Progenitor cell of endocrine pancreas (in vitro differentiated cells): ENCODE results near the gene CYTH4. TPM values are rescaled to one million over a fixed set of nuclear protein-coding genes. Genes with fewer than 3 reads are reported as not detected.

ENCODE experiments used
- DNase-seq: peaks from one replicate; pipeline ENCODE4 v3.0.0; 2021; ENCODE audit warnings: low spot score; ENCODE audit not compliant: unreplicated experiment
- H3K27ac Mint-ChIP-seq: 2 replicates; pipeline ENCODE4 v1.8.0; 2021; ENCODE audit warnings: mild to moderate bottlenecking, moderate library complexity, mixed read lengths
- H3K27me3 Mint-ChIP-seq: 2 replicates; pipeline ENCODE4 v1.8.0; 2021; ENCODE audit warnings: mixed read lengths
- H3K36me3 Mint-ChIP-seq: 2 replicates; pipeline ENCODE4 v1.8.0; 2022; ENCODE audit warnings: mixed read lengths; ENCODE audit not compliant: insufficient read depth
- H3K4me1 Mint-ChIP-seq: 2 replicates; pipeline ENCODE4 v1.8.0; 2021; ENCODE audit warnings: low read depth, mixed read lengths
- H3K4me3 Mint-ChIP-seq: 2 replicates; pipeline ENCODE4 v1.8.0; 2021; ENCODE audit warnings: low read depth, mild to moderate bottlenecking, moderate library complexity, mixed read lengths
- H3K9me3 Mint-ChIP-seq: 2 replicates; pipeline ENCODE4 v1.8.0; 2021; ENCODE audit warnings: low read depth, mixed read lengths
- total RNA-seq: library from RNA; stranded (reverse); gene quantifications from 2 replicates; pipeline ENCODE4 v1.2.1, GENCODE V29; 2021
- TF ChIP-seq, protein P1 (sequence below): fragments of 200-600 bp; sonication (generic); IDR thresholded peaks from one replicate; pipeline ENCODE4 v1.5.0; 2021; ENCODE audit warnings: antibody characterized with exemption, mild to moderate bottlenecking; ENCODE audit not compliant: unreplicated experiment

CYTH4 gene
- total RNA-seq, 1 donor from 2014 or later = not detected

DNA sequence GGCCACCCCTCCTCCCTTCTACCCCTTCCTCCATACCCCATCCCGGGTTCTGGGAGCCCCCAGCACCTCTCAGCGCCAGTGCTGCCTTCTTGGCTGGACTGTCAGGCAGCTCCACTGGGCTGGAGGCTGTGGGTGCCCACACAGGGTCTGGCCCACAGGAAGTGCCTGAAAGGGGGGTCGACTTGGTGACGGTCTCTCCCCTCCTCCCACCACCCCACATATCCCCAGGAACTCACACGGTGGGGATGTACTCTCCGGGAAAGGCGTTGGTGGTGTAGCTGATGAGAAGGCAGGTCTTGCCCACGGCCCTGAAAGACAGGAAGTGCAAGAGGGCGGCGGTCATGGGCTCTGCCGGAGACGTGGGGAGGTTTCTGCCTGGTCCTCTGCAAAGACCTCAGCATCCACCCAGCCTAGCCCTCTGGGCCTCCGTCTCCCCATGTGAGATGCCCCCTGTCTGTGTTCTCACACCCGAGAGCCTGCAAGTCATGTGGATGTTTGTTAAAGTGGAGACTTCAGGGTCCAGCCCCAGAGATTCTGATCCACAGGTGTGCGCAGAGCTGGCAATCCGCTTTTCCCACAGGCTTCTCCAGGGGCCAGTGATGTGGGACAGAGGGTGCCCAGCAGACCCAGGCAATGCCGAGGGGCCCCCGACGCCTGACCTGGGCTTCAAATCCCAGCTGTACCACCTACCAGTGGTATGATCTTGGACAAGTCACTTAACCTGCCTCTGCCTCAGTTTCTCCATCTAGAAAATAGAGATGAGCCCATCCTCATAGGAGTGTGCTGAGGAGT, 40.8 kb upstream of the CYTH4 start:
- Mint-ChIP-seq H3K4me3 (no peak overlapping the region), H3K9me3 (no peaks in the 10 kb centered on the region), H3K27me3 (peaks cover 16% of the 10 kb centered on the region), H3K27ac (no peak overlapping the region), H3K36me3 (no peaks in the 10 kb centered on the region), H3K4me1 (peaks cover 3% of the 10 kb centered on the region)
- DNase-seq = no peak
- TF ChIP-seq, protein P1, sequence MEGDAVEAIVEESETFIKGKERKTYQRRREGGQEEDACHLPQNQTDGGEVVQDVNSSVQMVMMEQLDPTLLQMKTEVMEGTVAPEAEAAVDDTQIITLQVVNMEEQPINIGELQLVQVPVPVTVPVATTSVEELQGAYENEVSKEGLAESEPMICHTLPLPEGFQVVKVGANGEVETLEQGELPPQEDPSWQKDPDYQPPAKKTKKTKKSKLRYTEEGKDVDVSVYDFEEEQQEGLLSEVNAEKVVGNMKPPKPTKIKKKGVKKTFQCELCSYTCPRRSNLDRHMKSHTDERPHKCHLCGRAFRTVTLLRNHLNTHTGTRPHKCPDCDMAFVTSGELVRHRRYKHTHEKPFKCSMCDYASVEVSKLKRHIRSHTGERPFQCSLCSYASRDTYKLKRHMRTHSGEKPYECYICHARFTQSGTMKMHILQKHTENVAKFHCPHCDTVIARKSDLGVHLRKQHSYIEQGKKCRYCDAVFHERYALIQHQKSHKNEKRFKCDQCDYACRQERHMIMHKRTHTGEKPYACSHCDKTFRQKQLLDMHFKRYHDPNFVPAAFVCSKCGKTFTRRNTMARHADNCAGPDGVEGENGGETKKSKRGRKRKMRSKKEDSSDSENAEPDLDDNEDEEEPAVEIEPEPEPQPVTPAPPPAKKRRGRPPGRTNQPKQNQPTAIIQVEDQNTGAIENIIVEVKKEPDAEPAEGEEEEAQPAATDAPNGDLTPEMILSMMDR = no peak

DNA sequence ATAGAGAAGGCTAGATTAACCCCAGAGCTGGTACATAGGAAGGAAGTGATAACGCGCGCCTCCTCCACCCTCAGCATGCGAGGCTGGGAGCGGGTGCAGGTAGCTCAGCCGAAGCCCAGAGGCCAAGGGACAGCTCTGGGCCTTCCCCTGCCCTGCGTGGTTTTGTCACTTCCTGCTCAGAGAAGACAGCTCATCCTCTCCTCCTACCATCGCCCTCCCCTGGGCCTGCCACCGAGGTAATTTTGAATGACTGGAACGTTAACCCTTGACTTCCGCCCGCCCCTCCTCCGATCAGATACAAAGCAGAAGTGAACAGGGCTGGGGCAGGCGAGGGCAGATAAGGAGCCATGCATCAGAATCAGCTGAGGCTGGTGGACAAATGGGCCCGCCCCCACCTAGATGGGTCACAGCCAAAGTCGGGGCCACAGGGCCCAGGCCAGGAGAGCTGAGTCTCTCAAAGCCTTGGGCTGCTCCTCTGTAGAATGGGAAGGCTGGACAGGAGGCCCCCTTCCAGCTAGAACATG, 39.9 kb upstream of the CYTH4 start:
- TF ChIP-seq, protein P1 = no peak
- H3K27ac Mint-ChIP-seq = no peak overlapping the region
- H3K36me3 Mint-ChIP-seq = no peaks in the 10 kb centered on the region

DNA sequence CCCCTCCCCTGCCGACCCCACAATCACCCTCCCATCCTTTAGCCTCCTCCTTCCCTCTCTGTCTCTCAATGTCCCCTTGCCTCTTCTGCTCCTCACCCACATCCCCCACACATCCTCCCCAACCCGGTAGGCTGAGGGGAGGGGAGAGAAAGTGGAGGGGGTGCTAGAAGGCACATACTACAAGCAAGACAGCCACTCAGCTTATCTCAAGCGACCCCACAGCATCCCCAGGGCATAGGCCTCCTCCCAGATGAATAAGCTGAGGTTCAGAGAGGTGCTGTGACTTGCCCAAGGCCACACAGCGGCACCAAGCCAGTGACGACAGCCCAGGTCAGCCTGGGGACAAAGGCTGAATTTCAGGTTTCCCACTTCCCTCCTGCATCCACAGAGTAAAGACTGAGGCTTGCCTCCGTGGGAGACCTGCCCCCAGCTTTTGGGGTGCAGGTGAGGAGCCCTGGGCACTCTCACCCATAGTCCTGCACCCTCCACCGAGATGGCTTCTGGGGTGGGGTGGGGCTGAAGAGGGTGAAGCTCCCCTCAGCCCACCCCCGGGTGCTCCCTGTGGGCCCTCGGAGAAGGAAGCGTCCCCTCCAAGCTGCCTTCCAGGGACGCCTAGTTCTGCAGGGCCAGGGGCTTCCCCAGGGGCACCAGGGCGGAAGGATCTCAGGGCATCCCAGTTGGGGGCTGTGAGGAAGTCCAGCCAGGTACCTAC, 38.8 kb upstream of the CYTH4 start:
- Mint-ChIP-seq H3K9me3 (no peaks in the 10 kb centered on the region), H3K27ac (no peak overlapping the region), H3K27me3 (peaks cover 7% of the 10 kb centered on the region), H3K36me3 (no peaks in the 10 kb centered on the region), H3K4me3 (peak overlapping the region; percentile 37), H3K4me1 (peaks cover 3% of the 10 kb centered on the region)
- no peak for DNase-seq
- TF ChIP-seq, protein P1 = no peak

More for the DNA sequence above, 39.9 kb upstream of the CYTH4 start:
- Mint-ChIP-seq H3K4me3 (no peak overlapping the region), H3K9me3 (no peaks in the 10 kb centered on the region), H3K27me3 (peaks cover 13% of the 10 kb centered on the region), H3K4me1 (peaks cover 3% of the 10 kb centered on the region)
- DNase-seq = no peak

DNA sequence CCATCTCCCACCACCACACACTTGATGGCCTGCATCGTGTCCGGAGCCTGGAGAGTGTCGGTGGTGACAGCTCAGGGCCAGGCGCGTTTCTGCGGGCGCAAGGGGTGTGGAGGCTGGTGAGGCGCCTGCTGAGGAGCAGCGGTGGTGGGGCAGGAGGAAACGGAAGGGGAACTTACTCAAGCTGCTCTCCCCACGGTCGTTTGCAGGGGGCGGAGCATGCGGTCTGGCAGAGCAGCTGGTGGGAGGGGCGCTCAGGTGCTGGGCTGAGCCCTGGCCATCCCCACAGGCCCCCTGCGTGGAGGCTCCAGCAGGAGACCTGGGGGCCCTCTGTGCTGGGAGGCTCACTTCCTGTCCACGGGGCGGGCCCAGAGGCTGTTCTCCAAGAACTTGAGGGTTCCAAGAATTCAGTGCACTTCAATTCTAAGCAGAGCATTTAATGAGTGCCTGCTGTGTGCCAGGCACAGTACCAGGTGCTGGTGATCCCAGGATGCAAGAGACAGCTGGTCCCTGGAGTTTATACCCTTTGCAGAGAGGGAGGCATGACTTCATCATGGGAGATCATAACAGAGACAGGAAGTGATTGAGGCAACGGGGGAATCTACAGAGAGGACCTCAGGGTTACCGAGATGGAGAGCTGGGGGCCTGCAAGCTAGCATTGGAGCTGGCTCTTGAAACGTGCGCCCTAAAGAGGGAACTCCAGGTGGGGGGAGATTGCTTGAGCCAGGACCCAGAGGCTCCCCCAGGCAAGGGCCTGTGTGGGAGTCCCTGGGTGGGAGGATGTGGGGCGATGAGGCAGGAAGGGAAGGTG, 38.0 kb upstream of the CYTH4 start, which contains the start of gene RAC2:
Gene RAC2, minus strand, starts transcription at position 156 of the 808 bp plus-strand sequence. Its CDS starts 121 bp downstream, at position 35.
- H3K4me1 Mint-ChIP-seq = peaks cover 3% of the 10 kb centered on the region
- peak within 1 kb of the TSS; percentile 37 for H3K4me3 Mint-ChIP-seq
- TF ChIP-seq, protein P1 = no peak
- no peak for DNase-seq
- H3K27ac Mint-ChIP-seq = no peak within 1 kb of the TSS
- no peaks in the 10 kb centered on the region for H3K9me3 Mint-ChIP-seq
- H3K36me3 Mint-ChIP-seq = no peaks in the 10 kb centered on the region
- peaks cover 4% of the 10 kb centered on the region for H3K27me3 Mint-ChIP-seq
